ENCODE data around the gene OTUD1.

OTUD1 gene

DNA sequence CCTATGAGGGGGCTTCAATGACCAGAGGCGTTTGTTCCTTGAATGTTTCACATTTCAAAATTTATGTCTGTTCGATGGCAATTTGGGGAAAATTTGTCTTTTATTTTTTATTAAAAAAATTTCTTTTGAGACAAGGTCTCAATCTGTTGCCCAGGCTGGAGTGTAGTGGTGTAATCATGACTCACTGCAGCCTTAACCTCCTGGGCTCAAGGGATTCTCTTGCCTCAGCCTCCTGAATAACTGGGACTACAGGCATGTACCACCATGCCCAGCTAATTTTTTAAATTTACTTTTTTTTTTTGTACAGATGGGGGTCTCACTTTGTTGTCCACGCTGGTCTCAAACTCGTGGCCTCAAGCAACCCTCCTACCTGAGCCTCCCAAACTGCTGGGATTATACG lies 39.7 kb downstream of the OTUD1 start:
- no peaks in the 10 kb centered on the region for H3K9me3 ChIP-seq (ENCODE audit: control extremely low read depth in 1 of 5, control insufficient read depth in 4 of 5, insufficient read depth in 2 of 5, low read depth in 1 of 5, low read length in 4 of 5)
- no peak overlapping the region for H3K4me3 ChIP-seq (ENCODE audit: control insufficient read depth in 1 of 7, extremely low read depth in 1 of 7, insufficient read depth in 4 of 7, low read depth in 2 of 7, low read length in 6 of 7)
- H3K27me3 ChIP-seq (replicated peaks in 2 of 5; ENCODE audit: control insufficient read depth in 4 of 5, insufficient read depth in 5 of 5, low read length in 4 of 5): peaks cover 0 to under 1% (median 0%) of the 10 kb centered on the region in 5 experiments
- POLR2A ChIA-PET: no interaction called here
- H3K27ac ChIP-seq (ENCODE audit: insufficient read depth in 1 of 2, low read depth in 1 of 2, low read length in 2 of 2, poor library complexity in 1 of 2, severe bottlenecking in 2 of 2): no peak overlapping the region
- DNase-seq: no peak
- WGBS (ENCODE audit: insufficient coverage): no CpG with 5 or more reads among the region's 5 CpGs
- CTCF ChIA-PET: no interaction called here
- no peaks in the 10 kb centered on the region for H3K36me3 ChIP-seq (ENCODE audit: control insufficient read depth in 4 of 4, insufficient read depth in 4 of 4, low read length in 3 of 4)
- no peaks in the 10 kb centered on the region for H3K4me1 ChIP-seq (ENCODE audit: control extremely low read depth in 1 of 4, control insufficient read depth in 4 of 4, insufficient read depth in 4 of 4, low read length in 3 of 4)

DNA sequence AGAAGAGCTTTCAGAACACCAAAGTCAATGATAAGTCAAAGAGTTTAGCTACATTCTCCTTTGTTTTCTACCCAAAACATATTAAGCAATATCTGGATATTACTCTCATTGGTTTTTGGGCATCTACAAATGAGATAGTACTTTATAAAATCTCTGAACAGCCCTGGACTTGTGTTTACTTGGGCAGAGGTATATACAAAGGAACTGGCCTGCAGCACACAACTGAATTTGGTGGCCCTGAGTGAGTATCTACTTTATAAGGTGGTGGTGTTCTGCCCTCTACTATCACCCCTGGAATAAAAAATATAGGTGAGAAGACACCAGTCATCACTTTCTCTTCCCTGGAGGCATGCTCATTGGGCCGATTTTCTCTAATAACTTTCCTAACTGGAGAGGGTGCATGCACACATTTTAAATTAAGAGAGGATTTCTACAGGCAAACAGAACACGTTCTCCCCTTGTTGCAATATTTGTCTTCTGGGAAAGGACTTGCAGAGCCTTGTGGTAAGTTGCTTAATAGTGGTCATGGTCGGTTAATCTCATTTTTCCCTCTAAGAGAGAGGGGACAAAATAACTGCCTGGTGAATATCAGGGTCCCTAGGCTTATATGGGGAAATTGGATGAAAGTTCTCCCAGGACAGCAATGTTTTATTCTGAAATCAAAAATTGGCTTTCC lies 41.1 kb downstream of the OTUD1 start:
- Histone ChIP-seq H3K4me1 (ENCODE audit: control extremely low read depth in 1 of 4, control insufficient read depth in 4 of 4, insufficient read depth in 4 of 4, low read length in 3 of 4) (no peaks in the 10 kb centered on the region), H3K36me3 (ENCODE audit: control insufficient read depth in 4 of 4, insufficient read depth in 4 of 4, low read length in 3 of 4) (no peaks in the 10 kb centered on the region), H3K27me3 (replicated peaks in 2 of 5; ENCODE audit: control insufficient read depth in 4 of 5, insufficient read depth in 5 of 5, low read length in 4 of 5) (peaks cover 0 to 1% (median 0%) of the 10 kb centered on the region in 5 experiments), H3K4me3 (ENCODE audit: control insufficient read depth in 1 of 7, extremely low read depth in 1 of 7, insufficient read depth in 4 of 7, low read depth in 2 of 7, low read length in 6 of 7) (no peak overlapping the region), H3K27ac (ENCODE audit: insufficient read depth in 1 of 2, low read depth in 1 of 2, low read length in 2 of 2, poor library complexity in 1 of 2, severe bottlenecking in 2 of 2) (no peak overlapping the region), H3K9me3 (ENCODE audit: control extremely low read depth in 1 of 5, control insufficient read depth in 4 of 5, insufficient read depth in 2 of 5, low read depth in 1 of 5, low read length in 4 of 5) (no peaks in the 10 kb centered on the region)
- ChIA-PET CTCF (no interaction called here), POLR2A (no interaction called here)
- DNase-seq: no peak
- 73% methylated on average over 2 of the region's 3 CpGs for WGBS (ENCODE audit: insufficient coverage)

DNA sequence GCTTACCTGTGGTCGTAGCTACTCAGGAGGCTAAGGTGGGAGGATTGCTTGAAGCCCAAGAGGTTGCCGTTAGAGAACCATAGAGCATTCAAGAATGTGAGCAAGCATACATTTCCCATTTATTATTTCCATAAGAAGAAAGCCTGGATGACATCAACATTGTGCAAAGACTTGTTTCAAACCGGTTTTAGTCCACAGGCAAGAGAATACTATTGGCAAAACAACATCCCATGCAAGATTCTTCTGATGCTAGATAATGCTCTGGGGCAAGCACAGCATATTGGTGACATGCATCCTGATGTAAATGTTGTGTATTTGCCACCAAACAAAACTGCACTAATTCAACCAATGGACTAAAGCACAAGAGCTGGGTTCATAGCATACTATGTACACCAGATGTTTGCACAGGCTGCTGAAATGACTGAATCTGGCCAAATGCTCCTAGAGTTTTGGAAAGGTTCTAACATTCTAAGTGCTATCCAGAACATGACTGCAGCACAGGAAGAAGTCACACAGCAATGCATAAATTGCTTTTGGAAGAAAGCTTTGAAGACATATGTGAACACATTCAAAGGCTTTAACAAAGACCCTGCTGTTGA lies 42.6 kb downstream of the OTUD1 start:
- POLR2A ChIA-PET: no interaction called here
- Histone ChIP-seq H3K27ac (ENCODE audit: insufficient read depth in 1 of 2, low read depth in 1 of 2, low read length in 2 of 2, poor library complexity in 1 of 2, severe bottlenecking in 2 of 2) (no peak overlapping the region), H3K27me3 (replicated peaks in 2 of 5; ENCODE audit: control insufficient read depth in 4 of 5, insufficient read depth in 5 of 5, low read length in 4 of 5) (peaks cover 0 to 1% (median 0%) of the 10 kb centered on the region in 5 experiments), H3K36me3 (ENCODE audit: control insufficient read depth in 4 of 4, insufficient read depth in 4 of 4, low read length in 3 of 4) (no peaks in the 10 kb centered on the region), H3K4me3 (ENCODE audit: control insufficient read depth in 1 of 7, extremely low read depth in 1 of 7, insufficient read depth in 4 of 7, low read depth in 2 of 7, low read length in 6 of 7) (no peak overlapping the region), H3K4me1 (ENCODE audit: control extremely low read depth in 1 of 4, control insufficient read depth in 4 of 4, insufficient read depth in 4 of 4, low read length in 3 of 4) (no peaks in the 10 kb centered on the region), H3K9me3 (ENCODE audit: control extremely low read depth in 1 of 5, control insufficient read depth in 4 of 5, insufficient read depth in 2 of 5, low read depth in 1 of 5, low read length in 4 of 5) (no peaks in the 10 kb centered on the region)
- WGBS (ENCODE audit: insufficient coverage): 90% methylated on average over 2 of the region's 3 CpGs
- CTCF ChIA-PET: no interaction called here
- no peak for DNase-seq

DNA sequence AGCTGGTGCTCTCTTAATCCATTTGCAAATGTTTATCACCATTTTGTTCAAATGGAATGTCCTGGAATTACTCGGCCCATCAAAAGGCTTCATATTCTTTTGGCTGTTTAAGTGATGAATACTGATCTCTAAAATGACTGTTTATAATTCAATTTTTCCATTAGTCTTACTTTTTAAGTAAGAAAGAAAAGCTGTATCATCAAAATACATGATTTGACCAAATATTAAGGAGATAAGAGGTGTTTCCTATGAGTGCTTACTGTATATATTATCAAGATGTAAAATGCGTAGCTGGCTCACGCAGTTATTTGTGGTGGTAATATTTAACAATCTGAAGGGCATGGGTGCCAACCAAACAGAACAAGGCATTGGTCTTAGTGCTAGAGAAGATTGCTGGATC lies 51.2 kb downstream of the OTUD1 start:
- DNase-seq: no peak
- H3K9me3 ChIP-seq (ENCODE audit: control extremely low read depth in 1 of 5, control insufficient read depth in 4 of 5, insufficient read depth in 2 of 5, low read depth in 1 of 5, low read length in 4 of 5): peaks cover 0 to 2% (median 0%) of the 10 kb centered on the region in 5 experiments
- H3K27me3 ChIP-seq (replicated peaks in 2 of 5; ENCODE audit: control insufficient read depth in 4 of 5, insufficient read depth in 5 of 5, low read length in 4 of 5): peaks cover 0 to 4% (median 0%) of the 10 kb centered on the region in 5 experiments
- ChIA-PET CTCF (no interaction called here), POLR2A (no interaction called here)
- no peak overlapping the region for H3K27ac ChIP-seq (ENCODE audit: insufficient read depth in 1 of 2, low read depth in 1 of 2, low read length in 2 of 2, poor library complexity in 1 of 2, severe bottlenecking in 2 of 2)
- no peak overlapping the region for H3K4me3 ChIP-seq (ENCODE audit: control insufficient read depth in 1 of 7, extremely low read depth in 1 of 7, insufficient read depth in 4 of 7, low read depth in 2 of 7, low read length in 6 of 7)
- 100% methylated on average over 2 of the region's 3 CpGs for WGBS (ENCODE audit: insufficient coverage)
- H3K4me1 ChIP-seq (ENCODE audit: control extremely low read depth in 1 of 4, control insufficient read depth in 4 of 4, insufficient read depth in 4 of 4, low read length in 3 of 4): no peaks in the 10 kb centered on the region
- H3K36me3 ChIP-seq (ENCODE audit: control insufficient read depth in 4 of 4, insufficient read depth in 4 of 4, low read length in 3 of 4): no peaks in the 10 kb centered on the region
